Activated CD4-positive, alpha-beta T cell treated with anti-CD3 and anti-CD28 coated beads for 36 hours (primary cell): ENCODE measurements around the gene LRRIQ3. TPM values are rescaled to one million over a fixed set of nuclear protein-coding genes. Genes with fewer than 3 reads are reported as not detected.

Experiments used
- ATAC-seq: fragments of 200-7000 bp; cut with Tn5 transposase; one replicate; pipeline ENCODE4 v1.10.0; 2021; ENCODE audit warnings: mild to moderate bottlenecking, moderate library complexity
- CTCF ChIA-PET: fragments of 350-600 bp; sonication (Branson Sonifier 250); formaldehyde crosslinking; loops from one replicate; lab custom pipeline; 2021; ENCODE audit warnings: antibody characterized with exemption; lab: Charles Lee
- POLR2A ChIA-PET: fragments of 350-600 bp; sonication (Branson Sonifier 250); formaldehyde crosslinking; loops from one replicate; lab custom pipeline; 2021; ENCODE audit warnings: antibody characterized with exemption, inconsistent platforms; lab: Charles Lee
- DNase-seq: peaks from one replicate; pipeline ENCODE4 v3.0.0-alpha.2; 2020
- H3K27ac Mint-ChIP-seq: one replicate; pipeline ENCODE4 v1.8.0; 2021; ENCODE audit warnings: mixed read lengths
- H3K27me3 Mint-ChIP-seq: one replicate; pipeline ENCODE4 v1.8.0; 2021; ENCODE audit warnings: mixed read lengths
- H3K36me3 Mint-ChIP-seq: one replicate; pipeline ENCODE4 v1.8.0; 2021; ENCODE audit warnings: low read depth, mixed read lengths
- H3K4me1 Mint-ChIP-seq: one replicate; pipeline ENCODE4 v1.8.0; 2021; ENCODE audit warnings: mixed read lengths
- H3K4me3 Mint-ChIP-seq: one replicate; pipeline ENCODE4 v1.8.0; 2021; ENCODE audit warnings: mild to moderate bottlenecking, moderate library complexity, mixed read lengths
- H3K9me3 Mint-ChIP-seq: one replicate; pipeline ENCODE4 v1.8.0; 2021; ENCODE audit warnings: low read depth, mixed read lengths
- intact Hi-C, 2 experiments: fragments of 100-400 bp; cut with DNase I in 1 of 2; cut with micrococcal nuclease in 1 of 2; formaldehyde crosslinking; loops; one replicate each; pipeline versions ENCODE4 v1.14.2 to v1.15.1; 2022 to 2024; cut with DNase I, micrococcal nuclease
- total RNA-seq, 2 experiments: library from RNA; stranded (reverse); gene quantifications; one replicate each; pipeline ENCODE4 v1.2.3, GENCODE V29; 2021

The LRRIQ3 gene
- 1 to 10 TPM; 1.9 to 2.7 TPM for total RNA-seq

DNA sequence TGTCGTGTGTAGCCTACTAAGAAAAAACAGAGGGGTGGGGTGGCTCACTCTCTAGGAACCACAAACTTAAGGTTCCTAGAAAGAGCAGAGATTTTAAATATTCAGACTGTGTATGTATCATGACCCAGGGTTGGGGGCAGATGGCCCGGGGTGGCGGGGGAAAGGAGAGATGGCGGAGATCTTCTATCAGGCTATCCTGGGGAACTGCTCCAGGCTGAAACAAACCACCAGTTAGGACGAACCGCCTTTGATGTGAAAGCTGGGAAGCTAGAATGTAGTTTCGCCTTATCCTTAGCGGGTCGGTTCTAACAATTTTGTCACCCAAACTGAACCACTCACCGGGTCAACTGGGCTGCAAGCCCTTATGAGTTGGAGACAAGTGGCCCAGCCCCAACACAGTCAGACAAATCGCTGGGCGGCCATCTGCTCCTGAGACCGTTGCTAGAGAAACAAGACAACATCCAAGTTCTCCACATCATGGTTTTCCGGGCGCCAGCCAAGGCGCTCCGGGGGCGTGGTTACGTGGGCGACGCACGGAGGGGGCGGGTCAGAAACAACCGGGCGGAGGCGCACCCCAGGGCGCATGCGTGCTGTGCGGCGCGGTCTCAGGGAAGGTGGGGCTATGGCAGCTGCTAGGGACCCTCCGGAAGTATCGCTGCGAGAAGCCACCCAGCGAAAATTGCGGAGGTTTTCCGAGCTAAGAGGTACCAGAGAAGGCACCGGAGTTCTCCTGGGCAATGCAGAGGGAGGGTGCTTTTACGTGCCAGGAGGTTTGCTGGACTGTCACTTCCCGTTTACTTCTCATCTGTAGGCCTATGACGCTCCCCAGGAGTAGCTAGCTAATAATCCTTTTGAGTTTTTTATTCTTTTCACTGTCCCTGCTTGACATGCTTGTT, at the start of gene LRRIQ3, which contains the start of gene FPGT:
LRRIQ3 (minus strand) TSS at position 520 of the 896 bp plus-strand sequence. CDS start 14,492 bp downstream, outside the sequence.
FPGT (plus strand) TSS at position 586 of the 896 bp plus-strand sequence; CDS start at position 623, 37 bp downstream.
- Mint-ChIP-seq H3K4me1 (peaks cover 15% of the 10 kb centered on the region), H3K27me3 (no peaks in the 10 kb centered on the region), H3K27ac (peak within 1 kb of the TSS; percentile 95), H3K36me3 (peaks cover 9% of the 10 kb centered on the region), H3K4me3 (peak within 1 kb of the TSS; percentile 85), H3K9me3 (no peaks in the 10 kb centered on the region)
- POLR2A ChIA-PET, result no interaction called here
- CTCF ChIA-PET, result no interaction called here
- peak; percentile 96 for ATAC-seq
- intact Hi-C loops, result loop anchor here (1.0 to 5.0 kb wide), 3 partner anchors 535 to 1916 kb away; partner anchors contain the start of genes CRYZ (in 2 of the 2), TYW3 (in 2 of the 2), ACADM (in 1 of the 2) and NEGR1 (in 1 of the 2)
- peak; percentile 97 for DNase-seq

GRCh38 chr1:74246315-74246714, 48.3 kb upstream of the LRRIQ3 start:
- ChIA-PET POLR2A (no interaction called here), CTCF (interaction anchor here (1.2 to 1.5 kb wide), 2 partner anchors 8 to 13 kb away, joined by 3 read pairs; no protein-coding TSS in a partner anchor)
- DNase-seq, result no peak
- H3K36me3 Mint-ChIP-seq, result no peaks in the 10 kb centered on the region
- no peaks in the 10 kb centered on the region for H3K9me3 Mint-ChIP-seq
- intact Hi-C loops, result no loop called here
- no peak for ATAC-seq
- H3K4me3 Mint-ChIP-seq, result no peak overlapping the region
- no peaks in the 10 kb centered on the region for H3K27me3 Mint-ChIP-seq
- no peaks in the 10 kb centered on the region for H3K4me1 Mint-ChIP-seq
- H3K27ac Mint-ChIP-seq, result no peak overlapping the region

DNA sequence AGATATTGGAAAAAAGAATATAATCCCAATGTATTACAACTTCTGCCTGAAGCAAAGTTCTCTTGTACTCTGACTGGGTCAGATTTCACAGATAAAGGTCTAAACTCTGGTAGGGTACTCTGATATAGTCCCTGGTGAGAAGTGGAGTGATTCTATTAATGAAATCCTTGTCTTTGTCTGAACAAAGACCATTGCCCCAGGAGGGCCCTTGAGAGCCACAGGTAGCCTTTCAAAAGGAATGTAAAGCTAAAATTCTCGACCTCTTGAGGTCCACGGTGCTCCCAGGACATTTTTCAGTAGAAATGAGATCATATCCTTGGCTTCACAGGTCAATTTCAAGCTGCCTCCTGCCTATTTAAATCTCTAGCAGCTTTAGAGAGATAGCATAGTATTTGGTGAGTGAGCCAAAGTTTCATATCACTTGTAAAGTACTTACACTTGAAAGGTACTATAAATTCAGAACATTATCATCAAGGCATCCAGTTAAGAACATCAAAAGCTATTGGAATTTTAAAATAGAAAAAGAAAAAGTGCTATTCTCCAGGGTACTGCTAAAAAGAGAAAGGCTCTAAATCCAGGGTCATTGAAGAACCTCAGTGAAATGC, 47.3 kb upstream of the LRRIQ3 start:
- ATAC-seq (no peak), DNase-seq (no peak)
- intact Hi-C loops, result no loop called here
- H3K27ac Mint-ChIP-seq, result no peak overlapping the region
- H3K4me1 Mint-ChIP-seq, result no peaks in the 10 kb centered on the region
- H3K9me3 Mint-ChIP-seq, result peaks cover 2% of the 10 kb centered on the region
- ChIA-PET CTCF (interaction anchor here (1.2 to 1.5 kb wide), 2 partner anchors 7 to 14 kb away, joined by 3 read pairs; no protein-coding TSS in a partner anchor), POLR2A (no interaction called here)
- no peaks in the 10 kb centered on the region for H3K36me3 Mint-ChIP-seq
- no peak overlapping the region for H3K4me3 Mint-ChIP-seq
- no peaks in the 10 kb centered on the region for H3K27me3 Mint-ChIP-seq

- Mint-ChIP-seq H3K4me1 (no peaks in the 10 kb centered on the region), H3K27ac (no peak overlapping the region), H3K9me3 (peaks cover 2% of the 10 kb centered on the region), H3K4me3 (no peak overlapping the region), H3K36me3 (no peaks in the 10 kb centered on the region), H3K27me3 (no peaks in the 10 kb centered on the region)
- intact Hi-C loops, result no loop called here
- CTCF ChIA-PET, result interaction anchor here (1.0 to 1.9 kb wide), 3 partner anchors 8 to 12 kb away, joined by 3 to 4 read pairs (median 3); no protein-coding TSS in a partner anchor
- ATAC-seq, result no peak
- DNase-seq, result no peak
- POLR2A ChIA-PET, result no interaction called here
Measured at GRCh38 chr1:74237787-74238186, 39.8 kb upstream of the LRRIQ3 start.

GRCh38 chr1:74237035-74237434, 39.1 kb upstream of the LRRIQ3 start:
- DNase-seq, result no peak
- ATAC-seq, result no peak
- H3K9me3 Mint-ChIP-seq, result peaks cover 5% of the 10 kb centered on the region
- POLR2A ChIA-PET, result no interaction called here
- no peaks in the 10 kb centered on the region for H3K27me3 Mint-ChIP-seq
- H3K4me3 Mint-ChIP-seq, result no peak overlapping the region
- H3K36me3 Mint-ChIP-seq, result no peaks in the 10 kb centered on the region
- CTCF ChIA-PET, result interaction anchor here (1.7 to 1.9 kb wide), 2 partner anchors 9 to 11 kb away, joined by 3 to 4 read pairs; no protein-coding TSS in a partner anchor
- no peak overlapping the region for H3K27ac Mint-ChIP-seq
- intact Hi-C loops, result no loop called here
- H3K4me1 Mint-ChIP-seq, result no peaks in the 10 kb centered on the region

- DNase-seq (no peak), ATAC-seq (no peak)
- H3K27me3 Mint-ChIP-seq, result no peaks in the 10 kb centered on the region
- peaks cover 5% of the 10 kb centered on the region for H3K9me3 Mint-ChIP-seq
- no peak overlapping the region for H3K27ac Mint-ChIP-seq
- intact Hi-C loops, result no loop called here
- H3K36me3 Mint-ChIP-seq, result no peaks in the 10 kb centered on the region
- CTCF ChIA-PET, result interaction anchor here (0.6 to 1.9 kb wide), 2 partner anchors 11 to 60 kb away, joined by 3 to 4 read pairs; no protein-coding TSS in a partner anchor
- POLR2A ChIA-PET, result no interaction called here
- H3K4me3 Mint-ChIP-seq, result no peak overlapping the region
- H3K4me1 Mint-ChIP-seq, result no peaks in the 10 kb centered on the region
Measured at GRCh38 chr1:74236440-74236839, 38.5 kb upstream of the LRRIQ3 start.

- H3K9me3 Mint-ChIP-seq, result peaks cover 5% of the 10 kb centered on the region
- POLR2A ChIA-PET, result no interaction called here
- no peaks in the 10 kb centered on the region for H3K27me3 Mint-ChIP-seq
- no peak for ATAC-seq
- no peak within 1 kb of the TSS for H3K27ac Mint-ChIP-seq
- no peaks in the 10 kb centered on the region for H3K36me3 Mint-ChIP-seq
- H3K4me1 Mint-ChIP-seq, result no peaks in the 10 kb centered on the region
- no peak within 1 kb of the TSS for H3K4me3 Mint-ChIP-seq
- CTCF ChIA-PET, result no interaction called here
- intact Hi-C loops, result no loop called here
- DNase-seq, result no peak
Measured at GRCh38 chr1:74235153-74235552, 37.2 kb upstream of the LRRIQ3 start, which contains the start of gene TNNI3K. TNNI3K (plus strand) TSS chr1:74235387; CDS start chr1:74235452, 65 bp downstream.

DNA sequence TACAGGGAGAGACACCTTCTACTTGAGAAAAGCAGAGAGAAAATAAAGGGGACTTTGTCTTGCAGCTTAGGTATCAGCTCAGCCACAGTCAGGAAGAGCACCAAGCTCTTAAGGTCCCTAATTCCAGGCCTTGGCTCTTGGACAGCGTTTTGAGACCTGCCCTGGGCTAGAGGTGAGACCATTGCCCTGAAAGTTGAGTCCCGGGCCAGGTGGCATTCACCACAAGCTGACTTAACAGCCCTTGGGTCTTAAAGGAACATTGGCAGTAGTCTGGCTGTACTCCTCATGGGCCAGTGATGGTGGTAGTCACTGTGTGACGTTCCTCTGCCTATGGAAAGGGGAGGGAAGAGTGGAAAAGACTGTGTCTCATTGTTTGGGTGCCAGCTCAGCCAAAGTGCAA, 25.5 kb upstream of the LRRIQ3 start:
- Mint-ChIP-seq H3K9me3 (peaks cover 33% of the 10 kb centered on the region), H3K4me3 (no peak overlapping the region), H3K27ac (no peak overlapping the region), H3K4me1 (no peaks in the 10 kb centered on the region), H3K36me3 (peaks cover 4% of the 10 kb centered on the region), H3K27me3 (no peaks in the 10 kb centered on the region)
- DNase-seq (no peak), ATAC-seq (no peak)
- intact Hi-C loops, result no loop called here
- CTCF ChIA-PET, result no interaction called here
- POLR2A ChIA-PET, result no interaction called here

GRCh38 chr1:74222701-74223100, 24.7 kb upstream of the LRRIQ3 start:
- ATAC-seq, result no peak
- Mint-ChIP-seq H3K36me3 (peaks cover 4% of the 10 kb centered on the region), H3K4me1 (no peaks in the 10 kb centered on the region), H3K27ac (no peak overlapping the region), H3K9me3 (peaks cover 33% of the 10 kb centered on the region), H3K4me3 (no peak overlapping the region), H3K27me3 (no peaks in the 10 kb centered on the region)
- intact Hi-C loops, result no loop called here
- ChIA-PET POLR2A (no interaction called here), CTCF (interaction anchor here (0.6 kb wide), 1 partner anchor 109 kb away, joined by 3 read pairs; no protein-coding TSS in a partner anchor)
- no peak for DNase-seq

DNA sequence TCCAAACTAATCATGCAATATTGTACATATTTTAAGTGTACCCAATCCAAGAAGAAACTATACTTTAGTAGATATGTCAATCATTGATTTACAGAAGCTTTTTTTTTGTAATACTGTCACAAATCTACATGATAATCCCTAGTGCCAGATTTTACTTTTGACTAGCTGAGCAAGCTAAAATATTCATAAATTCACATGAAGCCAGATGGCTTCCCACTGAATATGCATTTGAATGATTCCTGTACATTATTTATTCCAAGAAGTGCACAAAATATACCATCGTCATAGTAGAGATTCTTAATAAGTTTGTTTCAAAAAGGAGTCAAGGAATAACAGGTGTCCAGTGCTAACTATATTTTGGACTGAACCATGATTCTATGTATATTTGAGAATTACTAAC, 17.3 kb upstream of the LRRIQ3 start:
- Mint-ChIP-seq H3K9me3 (no peaks in the 10 kb centered on the region), H3K4me1 (no peaks in the 10 kb centered on the region), H3K36me3 (peaks cover 5% of the 10 kb centered on the region), H3K4me3 (no peak overlapping the region), H3K27me3 (no peaks in the 10 kb centered on the region), H3K27ac (no peak overlapping the region)
- no peak for DNase-seq
- intact Hi-C loops, result no loop called here
- no peak for ATAC-seq
- CTCF ChIA-PET, result no interaction called here
- POLR2A ChIA-PET, result no interaction called here

DNA sequence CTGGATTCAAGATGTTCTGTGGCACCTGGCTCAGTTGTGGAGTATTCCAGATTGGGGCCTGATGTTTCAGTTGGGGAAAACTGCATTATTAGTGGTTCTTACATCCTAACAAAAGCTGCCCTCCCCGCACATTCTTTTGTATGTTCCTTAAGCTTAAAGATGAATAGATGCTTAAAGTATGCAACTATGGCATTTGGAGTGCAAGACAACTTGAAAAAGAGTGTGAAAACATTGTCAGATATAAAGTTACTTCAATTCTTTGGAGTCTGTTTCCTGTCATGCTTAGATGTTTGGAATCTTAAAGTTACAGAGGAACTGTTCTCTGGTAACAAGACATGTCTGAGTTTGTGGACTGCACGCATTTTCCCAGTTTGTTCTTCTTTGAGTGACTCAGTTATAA, 7.3 kb upstream of the LRRIQ3 start:
- ATAC-seq, result no peak
- Mint-ChIP-seq H3K27me3 (no peaks in the 10 kb centered on the region), H3K4me1 (no peaks in the 10 kb centered on the region), H3K4me3 (no peak overlapping the region), H3K9me3 (no peaks in the 10 kb centered on the region), H3K27ac (no peak overlapping the region), H3K36me3 (peaks cover 19% of the 10 kb centered on the region)
- ChIA-PET CTCF (interaction anchor here (0.9 kb wide), 1 partner anchor 12 kb away, joined by 3 read pairs; no protein-coding TSS in a partner anchor), POLR2A (interaction anchor here (0.6 kb wide), 1 partner anchor 1451 kb away, joined by 5 read pairs; no protein-coding TSS in a partner anchor)
- intact Hi-C loops, result no loop called here
- DNase-seq, result no peak
